GM18498 (cell line): Measurements from ENCODE around the gene CST5.
"Not testable (repeated sequence)": the region's sequence is repeated elsewhere in the genome, so short reads cannot be mapped to it uniquely, and the experiment has no call there.

Experiments used
- ATAC-seq: cut with Tn5 transposase; IDR thresholded peaks from one replicate; pipeline ENCODE4 v1.9.1; 2021; ENCODE audit warnings: mild to moderate bottlenecking, moderate library complexity; ENCODE audit not compliant: unreplicated experiment

The CST5 gene

DNA sequence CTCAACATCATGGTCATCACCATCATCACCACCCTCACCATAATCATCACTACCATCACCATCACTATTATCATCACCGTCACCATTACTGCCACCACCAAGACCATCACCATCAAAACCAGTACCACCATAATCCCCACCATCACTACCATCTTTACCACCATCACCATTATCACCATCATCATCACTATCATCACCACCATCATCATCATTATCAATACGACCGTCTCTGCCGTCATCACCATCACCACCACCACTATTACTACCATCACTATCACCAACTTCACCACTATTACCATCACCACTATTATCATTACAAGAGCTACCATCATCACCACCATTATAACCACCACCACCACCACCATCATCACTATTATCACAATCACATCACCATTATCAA, 11.3 kb upstream of the CST5 start:
- ATAC-seq, result not testable (repeated sequence)

DNA sequence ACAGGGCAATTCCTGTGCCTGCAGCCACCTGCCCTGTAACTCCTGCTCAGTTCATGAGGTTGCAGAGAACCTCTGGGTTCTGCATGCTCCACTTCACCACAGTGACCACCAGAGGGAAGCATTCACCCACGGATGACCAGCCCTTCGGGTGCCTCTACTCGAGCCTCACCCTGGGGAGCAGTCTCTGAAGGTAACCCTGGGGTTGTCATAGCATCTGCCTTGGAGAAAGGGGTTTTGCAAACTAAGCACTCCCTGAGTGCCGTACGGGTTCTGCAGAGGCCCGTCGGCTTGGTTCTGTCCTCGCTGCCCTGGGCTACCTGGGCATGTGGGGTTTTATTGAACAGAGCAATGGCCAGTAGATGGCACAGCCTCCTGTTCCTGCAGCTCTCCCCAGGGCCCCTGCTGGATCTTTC, 10.2 kb upstream of the CST5 start:
- ATAC-seq, result peak; percentile 90

DNA sequence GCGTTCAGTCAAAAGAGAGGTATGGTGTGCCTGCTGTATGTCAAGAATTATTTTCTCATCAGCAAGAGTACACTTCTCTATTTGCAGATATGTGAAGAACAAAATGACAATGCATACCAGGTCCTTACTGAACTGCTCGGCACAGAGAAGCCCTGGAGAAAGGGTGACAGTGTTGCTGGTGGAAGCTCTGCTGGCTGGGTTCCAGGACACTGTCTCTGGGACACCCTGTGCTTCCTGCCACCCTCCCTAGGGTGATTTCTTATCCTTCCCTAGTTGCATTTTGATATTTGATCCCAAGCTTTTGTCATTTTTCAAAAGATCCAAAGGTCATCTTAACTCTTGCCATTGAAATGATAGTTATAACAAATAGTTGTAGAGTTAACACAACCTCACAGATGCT, 8.3 kb upstream of the CST5 start:
- no peak for ATAC-seq

DNA sequence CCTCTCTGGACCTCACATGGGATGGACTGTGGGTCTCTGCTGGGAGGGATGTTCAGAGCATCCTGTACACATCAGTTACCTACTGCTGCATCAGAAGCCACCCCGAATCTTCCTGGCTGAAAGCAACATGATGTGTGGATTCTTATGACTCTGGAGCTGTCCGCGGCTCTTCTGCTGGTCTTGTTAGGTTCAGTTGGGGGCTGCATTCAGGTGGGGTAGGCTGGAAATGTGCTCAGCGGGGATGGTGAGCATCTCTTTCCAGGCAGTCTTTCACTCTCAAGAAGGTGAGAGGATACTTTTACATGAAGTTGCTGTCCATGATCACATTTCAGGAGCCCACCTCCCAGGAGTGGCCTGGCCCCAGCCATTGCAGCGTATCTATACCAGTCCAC, 5.2 kb upstream of the CST5 start:
- no peak for ATAC-seq

DNA sequence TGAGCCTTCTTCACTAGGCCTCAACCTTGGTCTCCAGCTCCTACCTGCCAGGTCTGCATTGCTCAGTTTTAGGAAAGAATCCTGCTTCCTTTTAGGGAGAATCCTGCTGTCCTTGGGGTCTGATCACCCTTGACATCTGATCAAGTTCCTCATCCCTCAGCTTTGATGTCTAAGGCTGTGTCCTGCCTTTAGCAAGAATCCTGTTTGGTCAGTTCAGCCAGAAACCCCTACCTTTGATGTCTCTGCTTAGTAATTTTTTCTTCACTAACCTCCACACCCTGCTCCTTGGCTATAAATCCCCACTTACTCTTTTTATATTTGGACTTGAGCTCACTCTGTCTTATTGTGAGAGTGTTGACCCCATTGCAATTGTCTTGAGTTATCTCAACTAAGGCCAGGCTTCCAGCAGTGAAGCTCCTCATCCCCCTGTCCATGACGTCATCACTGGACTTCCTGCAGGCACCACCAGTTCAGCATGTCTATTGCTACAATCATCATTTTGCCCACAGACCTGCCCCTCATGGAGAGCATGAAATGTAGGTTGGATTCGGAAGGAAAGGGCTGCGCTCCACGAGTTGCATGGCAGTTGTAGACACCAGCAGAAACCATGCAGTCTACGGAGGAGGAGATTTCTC, 4.7 kb upstream of the CST5 start:
- ATAC-seq, result no peak

DNA sequence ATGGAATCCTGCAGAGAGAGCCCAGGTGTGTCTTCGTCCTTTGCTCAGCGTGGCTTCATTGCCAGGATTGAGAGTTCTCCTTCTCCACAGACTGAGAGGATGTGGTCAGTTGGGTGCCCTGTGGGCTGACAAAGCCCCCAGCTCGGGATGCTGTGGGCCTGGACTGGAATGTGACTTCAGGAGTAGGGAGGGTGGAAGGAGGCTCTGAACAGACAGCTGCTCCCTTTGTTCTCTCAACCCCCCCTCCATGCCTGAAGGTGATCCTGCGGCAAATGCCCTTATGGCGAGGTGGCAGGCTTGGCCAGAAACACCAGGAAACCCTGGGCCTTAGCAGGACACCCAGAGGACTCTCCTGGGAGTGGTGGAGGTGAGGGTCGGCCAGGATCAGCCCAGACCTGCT, 1.8 kb upstream of the CST5 start:
- no peak for ATAC-seq

DNA sequence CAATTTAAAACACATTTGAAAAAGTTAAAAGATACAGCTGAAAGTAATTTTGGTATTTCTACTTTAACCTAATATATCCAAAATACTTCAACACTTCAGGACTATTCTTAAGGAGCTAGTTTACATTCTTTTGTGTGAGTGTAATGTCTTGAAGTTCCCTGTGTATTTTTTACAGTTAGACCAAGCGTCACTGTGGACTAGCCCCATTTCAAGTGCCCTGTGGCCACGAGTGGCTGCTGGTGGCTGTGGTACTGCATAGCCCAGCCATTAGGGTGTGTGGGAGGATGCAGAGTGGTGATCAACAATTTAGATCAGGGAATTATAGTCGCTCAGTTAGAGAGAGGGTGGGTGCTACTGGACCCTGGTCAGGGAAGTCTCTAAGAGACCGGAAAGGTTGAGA, 869 bp upstream of the CST5 start:
- no peak for ATAC-seq

DNA sequence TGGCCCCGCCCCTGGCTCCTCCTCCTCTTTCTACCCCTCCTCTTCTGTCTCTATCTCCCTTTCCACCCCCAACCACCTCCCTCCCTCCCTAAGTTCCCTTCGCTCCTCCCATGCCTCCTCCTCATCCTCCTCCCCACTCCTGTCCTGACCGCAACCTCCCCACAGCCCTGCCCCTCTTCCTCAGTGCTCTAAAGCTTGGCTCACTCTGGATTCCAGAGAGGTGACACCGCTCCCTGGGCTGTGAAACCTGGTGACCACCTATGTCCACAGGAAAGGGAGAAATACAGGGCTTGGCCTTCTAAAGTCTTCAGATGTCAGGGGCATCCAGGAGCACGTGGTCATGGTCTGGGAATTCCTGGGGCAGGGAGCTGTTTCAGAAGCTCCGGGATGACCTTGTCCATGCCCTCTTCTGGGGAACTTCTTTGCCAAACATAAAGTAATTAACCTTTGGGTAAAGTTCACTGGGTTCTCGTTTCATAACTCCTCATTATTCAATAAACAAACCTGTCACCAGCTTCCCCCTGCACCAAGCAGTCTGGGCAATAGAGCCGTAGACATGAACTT, 345 bp upstream of the CST5 start:
- no peak for ATAC-seq

DNA sequence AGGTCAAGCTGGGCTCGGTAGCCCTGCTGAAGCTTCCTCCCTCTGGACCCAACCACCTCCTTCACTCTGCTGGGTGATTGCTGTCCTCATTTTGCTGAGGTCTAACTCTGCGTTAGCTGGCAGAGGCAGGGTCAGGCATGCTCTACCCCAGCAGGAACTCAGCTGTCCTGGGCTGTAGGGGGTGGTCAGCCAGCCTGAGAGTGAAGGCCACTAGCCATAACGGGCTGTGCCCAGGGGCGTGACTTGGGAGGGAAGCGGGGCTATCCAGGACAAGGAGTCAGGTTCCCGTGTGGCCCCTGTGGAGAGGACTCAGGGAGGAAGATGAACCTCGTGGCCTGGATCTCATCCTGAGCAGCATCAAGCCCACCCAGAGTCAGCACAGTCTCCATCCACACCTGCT, 761 bp downstream of the CST5 start:
- no peak for ATAC-seq

DNA sequence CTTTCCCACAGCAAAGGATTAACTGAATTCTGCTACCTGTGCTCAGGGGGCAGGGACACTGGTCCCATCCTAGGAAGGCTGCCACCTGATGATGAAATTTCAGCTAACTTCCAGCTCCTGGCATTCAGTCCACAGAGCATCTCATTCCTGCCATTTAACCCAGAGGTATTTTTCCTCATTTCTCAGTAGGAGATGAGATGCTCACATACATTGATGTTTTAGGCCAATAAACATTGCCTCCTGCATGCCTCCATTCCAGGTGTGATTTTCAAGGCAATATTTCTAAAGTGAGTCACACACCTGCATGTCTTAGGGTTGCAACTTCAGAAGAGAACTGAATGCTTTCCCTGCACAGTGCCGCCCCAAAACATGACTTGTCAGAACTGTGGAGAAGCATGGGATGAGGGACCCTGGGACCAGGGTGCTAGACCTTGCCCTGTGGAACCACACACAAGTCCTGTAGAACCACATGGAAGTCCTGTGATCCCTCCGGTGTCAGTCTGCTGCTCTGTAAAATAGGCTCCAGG, 1.5 kb downstream of the CST5 start:
- ATAC-seq, result not testable (repeated sequence)

DNA sequence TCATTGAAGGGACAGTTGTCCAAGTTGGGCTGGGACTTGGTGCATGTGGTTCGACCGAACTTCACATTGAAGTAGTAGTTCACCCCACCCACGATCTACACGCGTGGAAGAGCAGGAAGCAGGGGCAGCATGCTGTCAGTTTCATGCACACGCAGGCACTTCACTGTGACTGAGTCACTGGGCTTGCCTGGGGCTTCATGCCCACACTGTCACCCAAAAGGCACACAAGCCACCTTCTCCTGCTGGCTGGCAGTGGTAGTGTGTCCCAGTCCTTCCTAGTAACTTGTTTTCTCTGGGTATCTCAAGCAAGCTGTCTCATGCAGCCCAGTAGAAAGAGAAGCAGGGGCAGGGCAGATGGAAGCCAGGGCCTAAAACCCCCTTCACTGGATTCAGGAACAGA, 2.0 kb downstream of the CST5 start:
- no peak for ATAC-seq

DNA sequence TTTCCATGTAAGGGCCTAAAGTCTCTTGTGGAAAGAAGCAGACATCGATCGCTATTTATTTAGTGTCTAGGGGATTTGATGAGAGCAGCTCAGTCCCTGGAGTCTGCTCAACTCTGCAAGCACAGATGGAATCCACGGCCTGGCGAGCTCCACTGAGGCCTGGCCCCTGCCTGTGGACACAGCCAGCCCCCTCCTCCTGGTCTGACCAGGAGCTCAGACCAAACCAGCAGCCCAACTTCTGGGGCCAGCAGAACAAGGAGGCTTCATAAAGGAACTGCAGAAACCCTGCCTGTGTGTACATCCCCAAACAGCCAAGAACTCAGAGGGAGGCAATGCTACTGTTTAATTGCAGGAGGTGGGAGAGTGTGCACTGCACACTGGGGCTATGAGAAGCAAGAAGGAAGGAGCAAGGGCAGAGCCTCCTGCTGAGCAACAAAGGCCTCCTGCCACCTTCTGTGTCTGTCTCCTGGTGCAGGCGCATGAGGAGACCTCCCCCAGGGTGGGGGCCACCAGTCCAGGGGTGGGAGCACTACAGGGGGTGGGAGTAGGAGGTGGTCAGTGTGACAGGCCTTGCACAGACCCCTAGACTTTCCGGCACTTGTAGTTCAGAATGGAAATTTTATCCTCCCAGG, 3.8 kb downstream of the CST5 start:
- ATAC-seq, result no peak

DNA sequence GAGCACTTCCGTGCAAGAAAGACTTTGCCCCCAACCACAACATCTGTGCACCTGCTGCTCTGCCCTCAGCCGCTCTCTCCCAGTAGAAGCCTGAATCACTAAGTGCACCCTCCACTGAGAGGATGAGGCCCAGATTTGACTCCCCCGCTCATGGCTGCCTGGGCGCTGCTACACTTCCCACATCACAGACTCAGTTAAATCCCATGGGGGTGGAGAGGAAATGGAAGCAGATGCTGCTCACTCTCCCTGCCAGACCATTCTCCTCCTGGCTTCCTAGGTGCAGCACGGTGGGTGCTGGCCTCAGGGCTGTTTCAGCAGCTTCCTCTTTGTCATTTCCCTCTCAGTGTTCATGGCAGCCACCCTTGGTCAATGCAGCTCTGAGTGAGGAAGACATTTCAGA, 4.8 kb downstream of the CST5 start:
- no peak for ATAC-seq

DNA sequence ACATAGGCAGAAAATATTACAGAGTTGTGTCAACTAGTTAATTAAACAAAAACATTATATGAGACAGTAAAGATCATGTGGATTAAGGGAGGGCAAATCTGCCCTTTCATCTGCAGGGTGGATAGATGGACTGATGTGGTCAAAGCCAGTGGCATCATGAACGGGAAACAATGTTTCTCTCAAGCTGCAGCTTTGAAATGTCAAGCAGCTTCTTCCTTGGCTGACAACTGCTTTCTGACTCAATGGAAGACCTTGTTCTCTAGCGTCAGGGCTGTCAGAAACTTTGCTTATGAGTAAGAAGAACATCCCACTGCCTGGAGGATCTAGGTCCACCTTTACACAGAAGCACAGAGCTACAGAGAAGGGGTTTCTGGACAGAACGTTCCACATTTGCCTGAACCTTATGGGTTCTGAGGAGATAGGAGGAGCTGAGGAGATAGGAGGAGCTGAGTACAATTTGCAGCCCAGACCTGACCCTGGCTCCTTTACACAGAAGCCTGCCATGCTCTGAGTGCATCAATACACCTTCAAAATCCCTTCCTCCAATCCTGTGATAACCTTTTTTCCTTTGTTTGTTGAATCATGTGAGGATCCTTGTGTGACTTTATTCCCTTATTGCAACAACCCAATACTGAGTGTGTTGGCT, 6.1 kb downstream of the CST5 start:
- ATAC-seq, result no peak

DNA sequence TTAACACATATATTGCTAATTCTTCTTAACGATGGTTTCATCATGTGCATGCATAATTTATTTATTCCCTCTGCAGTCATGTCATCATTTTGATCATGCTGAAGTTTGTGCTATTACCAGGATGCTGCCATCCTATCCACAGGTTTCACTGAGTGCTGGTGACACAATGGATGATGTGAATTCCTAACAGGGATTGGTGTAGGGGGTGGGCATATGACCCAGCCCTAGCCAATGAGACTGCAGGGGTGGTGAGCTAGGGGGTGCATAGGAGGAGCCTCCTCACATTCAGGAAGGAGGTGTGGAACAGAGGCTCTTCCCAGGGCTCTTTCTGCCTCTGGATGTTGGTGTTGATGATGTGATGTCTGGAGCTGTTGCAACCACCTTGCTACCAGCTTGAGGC, 7.5 kb downstream of the CST5 start:
- ATAC-seq, result no peak

DNA sequence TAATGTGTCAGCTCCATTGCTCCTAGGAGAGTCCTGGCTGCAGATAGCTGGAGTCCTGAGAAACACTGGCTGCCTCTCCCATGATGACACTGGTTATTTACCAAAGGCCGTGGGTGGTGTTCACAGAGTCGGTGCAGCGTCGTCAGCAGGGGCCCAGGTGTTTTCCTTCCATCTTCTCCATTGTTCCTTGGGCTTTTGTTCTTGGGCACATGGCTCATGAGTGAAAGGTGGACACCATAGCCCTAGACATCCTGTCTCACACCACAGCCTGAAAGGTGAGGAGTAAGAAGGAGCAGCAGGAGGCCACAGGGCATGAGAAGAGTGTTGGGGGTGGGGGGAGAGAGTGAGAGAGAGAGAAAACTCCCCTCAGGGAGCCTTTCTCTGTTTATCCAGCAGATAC, 9.1 kb downstream of the CST5 start:
- no peak for ATAC-seq

DNA sequence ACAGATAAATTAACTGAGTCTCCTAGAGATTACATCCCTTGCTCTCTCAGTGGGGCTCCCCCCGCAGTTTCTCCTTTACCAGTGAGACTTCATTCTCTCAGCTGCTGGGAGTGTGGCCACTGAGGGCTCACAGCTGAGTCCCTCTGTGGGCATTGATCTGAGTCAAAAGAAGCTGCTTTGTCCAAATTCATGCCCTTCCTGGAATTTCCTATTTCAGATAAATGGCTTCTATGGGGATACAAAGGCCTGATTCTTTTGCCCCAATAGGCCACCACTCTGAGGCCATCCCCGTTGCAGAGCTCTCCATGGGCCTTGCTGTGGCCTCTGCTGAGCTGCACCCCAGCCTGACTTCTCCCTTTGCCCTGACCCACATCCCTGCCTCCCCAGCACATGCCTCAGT, 10.0 kb downstream of the CST5 start:
- no peak for ATAC-seq

DNA sequence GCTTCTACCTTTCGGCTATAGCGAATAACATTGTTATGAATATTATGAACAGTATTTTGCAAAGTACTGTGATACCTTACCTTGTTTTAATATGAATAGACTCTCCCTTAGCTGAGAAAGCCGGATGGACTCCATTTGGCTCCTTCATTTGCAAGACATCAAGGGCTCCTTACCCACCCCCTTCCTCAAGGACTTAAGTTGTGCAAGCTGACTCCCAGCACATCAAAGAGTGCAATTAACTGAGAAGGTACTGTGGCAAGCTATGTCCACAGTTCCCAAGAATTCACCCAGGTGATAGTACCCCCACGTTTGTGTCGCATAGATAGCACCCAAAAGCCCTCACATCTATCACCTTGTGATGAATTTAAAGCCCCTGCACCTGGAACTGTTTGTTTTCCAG, 11.2 kb downstream of the CST5 start:
- ATAC-seq, result no peak

DNA sequence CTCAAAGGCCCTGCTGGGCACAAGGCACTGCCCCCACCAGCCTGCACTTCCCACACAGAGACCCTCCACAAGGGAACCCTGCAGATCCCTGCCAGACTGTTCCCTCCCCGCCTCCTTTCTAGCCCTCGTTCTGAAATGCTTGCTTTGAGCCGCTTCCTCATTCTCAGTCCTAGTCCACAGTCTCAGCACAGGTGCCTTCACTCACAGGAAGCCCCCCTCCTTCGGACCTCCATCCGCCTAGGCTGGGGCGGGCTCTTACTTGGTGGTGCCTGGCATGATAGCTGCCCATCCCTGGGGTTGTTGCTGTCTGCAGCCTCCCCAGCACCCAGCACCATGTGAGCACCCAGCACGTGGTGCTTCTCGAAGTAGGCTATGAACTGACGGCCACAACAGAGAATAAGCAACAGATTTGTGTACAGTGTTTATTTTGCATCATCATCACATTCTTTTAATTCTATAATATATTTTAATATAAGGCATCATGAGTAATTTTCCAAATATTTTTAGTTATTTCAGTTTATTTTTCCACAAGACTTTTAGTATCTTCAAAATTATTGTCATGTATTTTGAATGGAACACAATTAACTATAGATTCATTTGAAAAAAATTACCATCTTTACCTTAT, 12.3 kb downstream of the CST5 start:
- no peak for ATAC-seq

DNA sequence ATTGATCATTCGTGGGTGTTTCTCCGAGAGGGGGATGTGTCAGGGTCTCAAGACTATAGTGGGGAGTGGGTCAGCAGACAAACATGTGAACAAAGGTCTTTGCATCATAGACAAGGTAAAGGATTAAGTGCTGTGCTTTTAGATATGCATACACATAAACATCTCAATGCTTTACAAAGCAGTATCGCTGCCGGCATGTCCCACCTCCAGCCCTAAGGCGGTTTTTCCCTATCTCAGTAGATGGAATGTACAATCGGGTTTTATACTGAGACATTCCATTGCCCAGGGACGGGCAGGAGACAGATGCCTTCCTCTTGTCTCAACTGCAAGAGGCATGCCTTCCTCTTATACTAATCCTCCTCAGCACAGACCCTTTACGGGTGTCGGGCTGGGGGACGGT, 18.8 kb downstream of the CST5 start:
- not testable (repeated sequence) for ATAC-seq

DNA sequence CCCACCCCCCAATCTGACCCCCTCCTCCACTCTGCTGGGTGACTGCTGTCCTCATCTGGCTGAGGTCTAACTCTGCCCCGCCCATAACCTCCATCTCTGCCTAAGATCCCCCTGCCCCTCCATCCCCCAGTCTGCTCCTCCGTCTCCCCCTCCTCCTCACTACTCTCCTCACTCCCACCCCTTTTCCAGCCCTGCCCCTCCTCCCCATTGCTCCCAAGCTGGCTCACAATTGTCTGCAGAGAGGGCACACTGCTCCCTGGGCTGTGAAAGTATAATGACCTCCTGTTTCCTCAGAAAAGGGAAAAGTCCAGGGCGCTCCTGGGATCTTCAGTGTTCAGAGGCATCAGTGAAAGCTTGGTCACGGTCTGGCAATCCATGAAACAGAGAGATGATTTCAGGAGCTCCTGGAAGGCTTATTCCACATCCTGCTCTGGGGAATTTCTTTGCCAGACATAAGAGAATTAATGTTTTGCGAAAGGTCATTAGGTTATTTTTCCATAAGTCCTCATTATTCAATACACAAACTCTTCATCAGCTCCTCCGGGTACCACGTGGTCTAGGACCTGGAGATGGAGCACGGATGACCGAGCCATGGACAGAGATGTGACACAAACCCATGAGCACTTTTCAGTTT, 21.5 kb downstream of the CST5 start:
- no peak for ATAC-seq
